Upper lobe of left lung (tissue), 6 donors: ENCODE measurements around the gene AMER2. TPM values are rescaled to one million over a fixed set of nuclear protein-coding genes. Genes with fewer than 3 reads are reported as not detected.

Experiments
- ATAC-seq, 2 donors: fragments of 200-7000 bp; cut with Tn5 transposase; one replicate each; pipeline ENCODE4 v1.9.1; 2022; ENCODE audit warnings: mild to moderate bottlenecking in 2 of 2, moderate library complexity in 2 of 2; ENCODE audit not compliant: low FRiP score in 2 of 2
- DNase-seq, 2 donors: peaks; one replicate each; pipeline ENCODE4 v3.0.0-alpha.2; 2019 to 2020
- H3K27ac ChIP-seq, 4 donors: fragments of 200-600 bp; sonication (generic); one replicate each; pipeline ENCODE4 v1.5.1; 2016 to 2019
- H3K27me3 ChIP-seq, 4 donors: fragments of 200-600 bp; sonication (generic); one replicate each; pipeline ENCODE4 v1.5.1; 2017 to 2019
- H3K36me3 ChIP-seq, 4 donors: fragments of 200-600 bp; sonication (generic); one replicate each; pipeline ENCODE4 v1.5.1; 2016 to 2019
- H3K4me1 ChIP-seq, 4 donors: fragments of 200-600 bp; sonication (generic); one replicate each; pipeline ENCODE4 v1.5.1; 2018 to 2019
- H3K4me3 ChIP-seq, 4 donors: fragments of 200-600 bp; sonication (generic); one replicate each; pipeline ENCODE4 v1.5.1; 2017 to 2019; ENCODE audit warnings: mild to moderate bottlenecking in 2 of 4, moderate library complexity in 1 of 4
- H3K9me3 ChIP-seq, 4 donors: fragments of 200-600 bp; sonication (generic); one replicate each; pipeline ENCODE4 v1.5.1; 2018 to 2019
- EP300 ChIP-seq, 4 donors: sonication (generic); formaldehyde crosslinking; IDR thresholded peaks; one replicate each; pipeline ENCODE4 v1.5.1; 2017; ENCODE audit warnings: antibody characterized with exemption in 4 of 4, control low read depth in 2 of 4
- POLR2A ChIP-seq, 4 donors: fragments of 450-650 bp; IDR thresholded peaks; one replicate each; pipeline ENCODE4 v1.5.1; 2016 to 2017; ENCODE audit warnings: antibody characterized with exemption in 4 of 4, mild to moderate bottlenecking in 2 of 4
- POLR2AphosphoS5 ChIP-seq, 2 donors: sonication (generic); formaldehyde crosslinking; IDR thresholded peaks; one replicate each; pipeline ENCODE4 v1.5.1; 2017; ENCODE audit warnings: antibody characterized with exemption in 2 of 2
- WGBS, 2 donors: methylation state at CpG; one replicate each; pipeline ENCODE4 v1.1.5; 2017 to 2018; 5-methylcytosine and 5-hydroxymethylcytosine counted together
- total RNA-seq, 6 donors: library from RNA; depleted of rRNA in 4 of 6; stranded (reverse); fragments of >200 nt in 4 of 6; gene quantifications; one replicate each; pipeline versions ENCODE4 v1.1.0 to v1.2.1, GENCODE V29; 2016 to 2021
- TF ChIP-seq, protein P1 (sequence below), 6 experiments: fragments of 450-650 bp in 4 of 6; fragments of 200-600 bp in 2 of 6; sonication (generic) in 2 of 6; IDR thresholded peaks; one replicate each; pipeline ENCODE4 v1.5.1; 2016 to 2019; ENCODE audit warnings: antibody characterized with exemption in 6 of 6
- donor health status: DM: no; HTN: no; CAD: no; lungs with moderate emphysema.
- donor health status: DM: no; HTN: yes; CAD: no; lungs with severe emphysema.

AMER2 gene
- total RNA-seq, 6 donors from 2014 or later = 0.22 to 0.30 TPM; not detected in 4

DNA sequence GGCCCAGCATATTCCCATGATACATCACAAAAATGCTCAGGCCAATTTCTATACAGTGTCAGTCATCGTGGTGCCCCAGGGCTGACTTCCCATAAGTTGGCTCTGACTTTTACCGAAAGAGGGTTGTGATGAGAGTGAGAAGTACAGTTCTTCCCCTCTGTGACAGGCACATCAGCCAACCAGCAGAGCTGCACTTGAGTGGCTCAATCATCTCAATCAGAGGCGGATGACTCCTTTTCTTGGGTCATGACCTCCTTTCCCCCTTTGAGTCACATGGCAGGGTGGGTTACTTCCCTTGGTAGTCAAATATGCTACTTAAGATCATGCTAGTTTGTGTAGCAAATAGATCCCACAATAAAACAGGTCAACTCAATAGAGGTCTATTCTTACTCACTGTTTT, 6.9 kb upstream of the AMER2 start:
- TF ChIP-seq POLR2AphosphoS5 (IDR thresholded peaks at IDR 0.05) (no peak), POLR2A (IDR thresholded peaks at IDR 0.05) (no peak), EP300 (IDR thresholded peaks at IDR 0.05) (no peak)
- TF ChIP-seq, protein P1, sequence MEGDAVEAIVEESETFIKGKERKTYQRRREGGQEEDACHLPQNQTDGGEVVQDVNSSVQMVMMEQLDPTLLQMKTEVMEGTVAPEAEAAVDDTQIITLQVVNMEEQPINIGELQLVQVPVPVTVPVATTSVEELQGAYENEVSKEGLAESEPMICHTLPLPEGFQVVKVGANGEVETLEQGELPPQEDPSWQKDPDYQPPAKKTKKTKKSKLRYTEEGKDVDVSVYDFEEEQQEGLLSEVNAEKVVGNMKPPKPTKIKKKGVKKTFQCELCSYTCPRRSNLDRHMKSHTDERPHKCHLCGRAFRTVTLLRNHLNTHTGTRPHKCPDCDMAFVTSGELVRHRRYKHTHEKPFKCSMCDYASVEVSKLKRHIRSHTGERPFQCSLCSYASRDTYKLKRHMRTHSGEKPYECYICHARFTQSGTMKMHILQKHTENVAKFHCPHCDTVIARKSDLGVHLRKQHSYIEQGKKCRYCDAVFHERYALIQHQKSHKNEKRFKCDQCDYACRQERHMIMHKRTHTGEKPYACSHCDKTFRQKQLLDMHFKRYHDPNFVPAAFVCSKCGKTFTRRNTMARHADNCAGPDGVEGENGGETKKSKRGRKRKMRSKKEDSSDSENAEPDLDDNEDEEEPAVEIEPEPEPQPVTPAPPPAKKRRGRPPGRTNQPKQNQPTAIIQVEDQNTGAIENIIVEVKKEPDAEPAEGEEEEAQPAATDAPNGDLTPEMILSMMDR (IDR thresholded peaks at IDR 0.05) = no peak
- no peak for ATAC-seq
- no peaks in the 10 kb centered on the region for H3K9me3 ChIP-seq
- no peaks in the 10 kb centered on the region for H3K36me3 ChIP-seq
- H3K4me1 ChIP-seq = no peaks in the 10 kb centered on the region
- no peak for DNase-seq
- 89 to 96% methylated on average over 3 of the region's 3 CpGs for WGBS, 2 donors
- H3K27ac ChIP-seq = no peak overlapping the region
- H3K27me3 ChIP-seq = no peaks in the 10 kb centered on the region
- no peak overlapping the region for H3K4me3 ChIP-seq

DNA sequence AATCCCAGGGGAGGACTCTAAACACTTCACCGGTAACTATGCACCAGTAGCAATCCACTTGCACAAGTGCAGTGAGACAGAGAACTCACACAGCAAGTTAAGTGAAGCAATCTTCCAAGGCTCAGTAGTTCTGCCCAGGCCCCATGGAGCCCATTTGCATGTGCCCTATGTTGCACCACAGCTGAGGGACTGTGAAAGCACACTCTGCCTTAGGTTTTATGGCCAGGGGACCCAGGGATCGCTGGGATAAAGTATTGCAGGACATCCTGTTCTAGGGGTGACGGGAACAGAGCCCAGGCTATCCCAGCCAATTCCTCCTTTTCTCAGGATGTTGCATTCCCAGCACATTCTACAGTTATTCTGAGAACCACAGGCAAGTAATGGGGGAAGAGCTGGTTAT, 6.0 kb upstream of the AMER2 start:
- DNase-seq (no peak), ATAC-seq (no peak)
- Histone ChIP-seq H3K4me1 (no peaks in the 10 kb centered on the region), H3K36me3 (no peaks in the 10 kb centered on the region), H3K27me3 (no peaks in the 10 kb centered on the region), H3K4me3 (no peak overlapping the region), H3K9me3 (no peaks in the 10 kb centered on the region), H3K27ac (no peak overlapping the region)
- WGBS, 2 donors = 70% methylated on average over 3 of the region's 3 CpGs; no CpG with 5 or more reads in 1 of the 2 donors
- no peak for TF ChIP-seq POLR2AphosphoS5 (IDR thresholded peaks at IDR 0.05)

DNA sequence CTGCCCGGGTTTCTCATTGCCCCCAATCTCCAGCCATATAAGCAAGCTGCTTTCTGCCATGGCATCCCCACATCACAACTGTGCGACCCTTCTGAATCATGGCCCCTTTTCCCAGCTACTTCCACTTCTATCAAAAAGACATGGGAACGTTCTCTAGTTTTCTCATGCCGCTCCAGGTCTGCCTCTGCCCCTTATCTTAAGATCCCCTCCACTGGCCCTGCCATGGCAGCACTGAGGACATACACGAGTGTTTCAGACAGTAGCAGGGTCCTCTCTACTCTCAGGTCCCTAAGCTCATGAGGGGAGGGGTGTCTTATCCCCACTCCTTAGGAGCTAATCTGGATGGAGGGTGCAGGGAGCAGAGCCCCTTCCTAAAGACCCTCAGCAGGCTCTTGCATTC, 5.5 kb upstream of the AMER2 start:
- TF ChIP-seq POLR2AphosphoS5 (IDR thresholded peaks at IDR 0.05) (no peak), EP300 (IDR thresholded peaks at IDR 0.05) (no peak), POLR2A (IDR thresholded peaks at IDR 0.05) (no peak)
- TF ChIP-seq, protein P1 (IDR thresholded peaks at IDR 0.05) = no peak
- H3K36me3 ChIP-seq = no peaks in the 10 kb centered on the region
- WGBS, 2 donors = 85 to 89% methylated on average over 5 of the region's 5 CpGs
- DNase-seq (no peak), ATAC-seq (no peak)
- H3K27ac ChIP-seq = no peak overlapping the region
- no peaks in the 10 kb centered on the region for H3K9me3 ChIP-seq
- no peaks in the 10 kb centered on the region for H3K27me3 ChIP-seq
- no peak overlapping the region for H3K4me3 ChIP-seq
- H3K4me1 ChIP-seq = no peaks in the 10 kb centered on the region

DNA sequence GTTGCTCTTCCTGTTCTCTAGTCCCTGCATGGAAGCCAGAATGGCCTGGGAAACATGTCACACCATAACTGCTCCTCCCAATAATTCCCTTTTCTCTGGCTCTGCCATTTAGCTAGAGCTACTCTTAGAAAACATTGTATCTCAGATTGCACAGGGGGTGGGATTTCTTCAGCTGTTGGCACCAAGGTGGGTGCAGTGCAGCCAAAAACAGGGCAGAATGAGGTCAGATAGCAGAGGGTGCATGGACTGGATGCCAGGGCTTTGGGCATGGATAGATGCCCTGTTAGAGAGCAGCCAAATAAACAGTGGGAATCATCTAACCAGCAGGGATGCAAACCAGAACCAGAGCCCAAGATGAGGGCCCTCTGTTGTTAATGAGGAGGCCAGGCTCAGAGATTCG, 4.9 kb upstream of the AMER2 start:
- TF ChIP-seq, protein P1 (IDR thresholded peaks at IDR 0.05) = no peak
- TF ChIP-seq EP300 (IDR thresholded peaks at IDR 0.05) = no peak
- TF ChIP-seq POLR2A (IDR thresholded peaks at IDR 0.05) = no peak
- TF ChIP-seq POLR2AphosphoS5 (IDR thresholded peaks at IDR 0.05) = no peak
- no peak overlapping the region for H3K27ac ChIP-seq
- peaks cover 0 to 5% (median 2%) of the 10 kb centered on the region in 4 donors for H3K27me3 ChIP-seq
- peaks cover 0 to 2% (median under 1%) of the 10 kb centered on the region in 4 donors for H3K4me1 ChIP-seq
- H3K36me3 ChIP-seq = no peaks in the 10 kb centered on the region
- DNase-seq (no peak), ATAC-seq (no peak)
- 30 to 46% methylated on average over 1 of the region's 1 CpG for WGBS, 2 donors
- no peak overlapping the region for H3K4me3 ChIP-seq
- H3K9me3 ChIP-seq = no peaks in the 10 kb centered on the region

DNA sequence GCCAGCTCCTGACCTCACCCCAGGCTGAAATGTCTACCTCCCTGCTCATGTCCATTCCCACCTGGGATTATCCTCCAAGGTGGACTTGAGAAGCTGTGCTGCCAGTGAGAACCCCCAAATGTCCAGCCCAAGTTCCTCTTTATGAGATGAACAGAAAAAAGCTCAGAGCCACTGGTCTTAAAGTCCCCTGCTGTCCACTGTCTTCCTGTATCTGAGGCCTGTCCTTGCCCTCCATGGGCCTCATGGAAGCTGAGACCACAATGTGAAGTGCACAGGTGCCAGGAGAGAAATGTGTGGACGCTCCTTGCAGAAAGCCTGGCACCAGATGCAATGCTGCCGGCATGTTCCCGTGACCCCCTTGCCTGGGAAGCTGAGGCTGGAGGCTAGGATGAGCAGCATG, 3.3 kb upstream of the AMER2 start:
- TF ChIP-seq, protein P1 (IDR thresholded peaks at IDR 0.05) = no peak
- TF ChIP-seq POLR2A (IDR thresholded peaks at IDR 0.05) = no peak
- TF ChIP-seq POLR2AphosphoS5 (IDR thresholded peaks at IDR 0.05) = no peak
- no peak for TF ChIP-seq EP300 (IDR thresholded peaks at IDR 0.05)
- no peak overlapping the region for H3K27ac ChIP-seq
- no peaks in the 10 kb centered on the region for H3K9me3 ChIP-seq
- H3K4me1 ChIP-seq = peaks cover 9 to 18% (median 14%) of the 10 kb centered on the region in 4 donors
- H3K27me3 ChIP-seq = peaks cover 0 to 20% (median 14%) of the 10 kb centered on the region in 4 donors
- ATAC-seq (no peak), DNase-seq (no peak)
- 89 to 95% methylated on average over 3 of the region's 3 CpGs for WGBS, 2 donors
- no peaks in the 10 kb centered on the region for H3K36me3 ChIP-seq
- H3K4me3 ChIP-seq = no peak overlapping the region
